Measurements from ENCODE around the gene NRAP.

Gene NRAP

DNA sequence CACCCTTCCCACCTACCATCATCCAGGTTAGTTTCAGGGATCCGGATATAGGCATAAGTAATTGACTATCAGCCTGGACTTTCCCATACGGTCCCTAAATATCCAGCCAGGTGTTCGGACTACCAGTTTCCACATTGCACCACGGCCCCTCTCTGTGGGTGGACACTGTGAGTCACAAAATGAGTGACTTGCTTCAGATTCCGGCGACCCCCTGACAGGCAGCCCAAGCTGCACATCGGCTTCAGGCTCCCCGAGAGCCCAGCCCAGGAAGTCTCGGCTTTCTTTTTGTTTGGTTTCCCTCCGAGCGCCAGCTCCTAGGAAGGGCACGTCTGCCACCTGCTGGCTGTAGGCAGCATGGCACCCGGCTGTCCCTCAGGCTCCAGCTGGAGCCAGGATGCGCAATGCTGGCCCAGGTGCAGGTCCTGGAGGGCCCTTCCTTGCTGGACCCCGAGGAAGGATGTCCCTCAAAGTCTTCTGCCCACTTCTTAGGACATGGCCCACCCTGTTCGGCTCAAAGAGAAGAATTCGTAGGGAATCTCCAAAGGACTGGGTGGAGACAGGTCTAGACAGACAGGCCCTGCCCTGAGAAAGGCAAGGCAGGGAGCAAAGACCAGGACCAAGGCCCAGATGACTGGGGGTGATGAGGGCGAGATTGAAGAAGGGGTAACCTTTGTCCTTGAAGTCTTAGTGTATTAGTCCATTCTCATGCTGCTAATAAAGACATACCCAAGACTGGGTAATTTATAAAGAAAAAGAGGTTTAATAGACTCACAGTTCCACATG is 100.3 kb downstream of the NRAP start:
- peak; percentile 32 to 48 for DNase-seq (ENCODE audit: low read depth in 1 of 2, low spot score in 1 of 2)

DNA sequence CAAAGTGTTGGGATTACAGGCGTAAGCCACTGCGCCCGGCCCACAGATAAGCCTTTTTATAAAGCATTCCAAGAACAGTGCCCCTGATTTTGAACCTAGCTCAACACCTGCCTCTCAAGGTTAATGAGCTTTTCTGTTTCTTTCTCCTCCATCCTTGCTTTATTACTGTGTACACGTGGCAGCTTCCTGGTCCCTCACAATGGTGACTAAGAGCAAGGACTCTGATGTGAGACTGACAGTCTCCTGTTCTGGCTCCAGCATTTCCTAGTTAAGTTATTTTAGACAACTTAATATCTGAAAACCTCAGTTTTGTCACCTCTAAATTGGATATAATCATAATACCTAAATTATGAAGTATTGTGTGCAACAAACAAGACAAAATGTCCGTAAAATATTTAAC is 101.1 kb downstream of the NRAP start:
- no peak for DNase-seq (ENCODE audit: low read depth in 1 of 2, low spot score in 1 of 2)

DNA sequence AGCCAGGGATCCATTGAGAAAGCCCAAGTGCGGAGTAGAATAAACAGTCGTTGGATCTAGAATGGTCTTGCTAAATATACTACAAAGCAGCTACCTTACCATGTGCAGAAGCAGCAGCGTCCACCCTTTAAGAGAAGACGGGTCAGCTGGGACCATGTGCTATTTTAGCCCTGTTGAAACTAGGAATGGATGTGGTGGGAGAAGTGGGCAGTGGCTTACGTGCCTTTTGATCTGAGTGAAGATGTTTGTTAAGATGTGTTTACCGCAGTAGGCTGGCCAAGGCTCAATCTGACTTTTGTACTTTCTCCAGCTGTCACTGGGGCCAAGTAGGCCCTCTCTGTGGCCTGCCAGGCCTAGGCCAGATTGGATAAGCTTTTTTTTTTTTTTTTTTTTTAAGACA is 101.8 kb downstream of the NRAP start:
- DNase-seq (ENCODE audit: low read depth in 1 of 2, low spot score in 1 of 2), result no peak

DNA sequence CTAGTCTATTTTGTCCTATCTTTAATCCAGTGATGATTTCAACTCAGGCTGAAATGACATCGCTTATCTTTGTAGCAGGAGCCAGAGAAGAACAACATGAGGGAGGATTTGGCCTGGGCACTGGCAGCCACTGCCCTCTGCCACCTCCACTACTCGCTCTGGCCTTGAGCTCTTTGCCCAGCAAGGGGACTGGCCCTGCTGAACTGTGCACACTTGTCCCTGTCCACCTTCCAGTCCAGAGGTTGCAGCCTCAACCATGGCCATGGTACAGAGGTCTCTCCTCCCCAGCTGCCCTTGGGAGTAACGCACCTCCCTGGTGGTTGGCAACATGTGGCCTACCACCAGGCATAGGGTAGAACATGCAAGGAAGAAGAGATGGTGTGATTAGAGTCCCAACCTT is 102.6 kb downstream of the NRAP start:
- DNase-seq (ENCODE audit: low read depth in 1 of 2, low spot score in 1 of 2), result no peak

DNA sequence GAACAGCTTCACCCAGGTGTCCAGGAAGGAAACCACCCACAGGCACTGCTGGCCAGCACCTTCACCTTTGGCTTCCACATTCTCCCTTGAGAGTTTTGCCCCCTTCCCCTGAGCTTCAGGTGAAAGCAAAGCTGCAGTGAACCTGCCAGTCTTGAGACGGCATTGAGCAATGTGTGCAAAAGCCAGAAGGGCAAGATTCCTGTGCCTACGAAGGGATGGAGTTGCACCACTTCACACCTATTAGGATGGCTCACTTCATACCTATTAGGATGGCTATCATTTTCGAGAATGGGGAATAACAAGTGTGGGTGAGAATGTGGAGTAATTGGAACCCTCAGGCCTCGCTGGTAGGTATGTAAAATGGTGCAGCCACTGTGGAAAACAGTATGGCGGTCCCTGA is 103.8 kb downstream of the NRAP start:
- no peak for DNase-seq (ENCODE audit: low read depth in 1 of 2, low spot score in 1 of 2)

DNA sequence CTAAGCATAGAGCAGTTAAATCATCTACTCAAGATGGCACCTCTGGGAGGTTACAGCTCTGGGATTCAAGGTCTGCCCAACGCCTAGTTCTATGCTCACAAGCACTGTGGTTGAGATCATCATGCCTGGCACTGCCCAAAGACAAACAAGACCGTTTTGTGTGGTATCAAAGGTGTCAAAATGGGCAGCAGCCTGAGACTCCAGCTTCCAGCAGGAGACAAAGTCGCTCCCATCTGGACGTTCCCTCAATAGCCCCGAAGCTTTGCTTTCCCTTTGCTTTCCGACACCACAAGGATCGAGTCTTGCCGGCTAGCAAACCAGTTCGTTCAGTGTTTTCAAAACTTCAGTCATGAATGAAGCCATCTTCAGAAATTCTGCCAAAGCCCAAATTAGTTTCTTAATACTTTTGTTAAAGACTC is 105.9 kb downstream of the NRAP start:
- DNase-seq (ENCODE audit: low read depth in 1 of 2, low spot score in 1 of 2), result no peak

DNA sequence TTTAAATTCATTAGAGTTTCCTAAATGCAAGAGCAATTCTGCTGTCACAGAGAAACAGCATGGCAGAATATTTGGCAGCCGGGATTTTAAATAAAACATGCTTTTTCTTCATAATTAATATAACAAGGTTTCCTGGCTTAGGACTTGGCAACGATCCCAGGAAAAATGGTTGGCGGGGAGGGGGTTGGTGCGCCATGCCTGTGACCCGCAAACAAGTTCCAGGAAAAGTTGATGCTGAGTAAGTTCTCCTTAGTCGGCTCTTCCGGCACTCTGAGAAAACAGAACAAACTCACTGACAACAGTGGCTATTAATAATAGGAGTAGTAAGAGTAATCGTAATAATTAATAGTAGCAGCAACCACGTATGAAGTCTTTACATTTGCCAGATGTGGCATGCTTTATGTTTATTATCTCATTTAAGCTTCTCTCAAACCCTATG is 106.4 kb downstream of the NRAP start:
- no peak for DNase-seq (ENCODE audit: low read depth in 1 of 2, low spot score in 1 of 2)

DNA sequence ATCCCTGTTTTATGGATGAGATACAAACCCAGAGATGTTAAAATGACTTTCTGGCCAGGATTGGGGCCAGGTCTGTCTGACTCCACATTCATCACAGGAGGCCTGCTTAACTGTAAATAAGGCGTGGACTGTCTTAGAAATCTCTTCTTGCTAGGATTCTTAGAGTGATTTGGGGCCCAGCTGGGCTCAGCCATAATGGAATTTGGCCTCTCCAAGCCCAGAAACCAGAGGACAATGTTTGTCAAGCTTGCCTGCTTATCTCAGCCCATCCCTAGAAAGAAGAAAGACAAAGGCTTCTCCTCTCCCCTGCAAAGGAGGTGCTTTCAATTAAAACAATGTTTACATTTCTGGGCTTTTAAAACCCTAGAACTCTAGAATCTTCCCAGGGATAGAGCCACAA is 108.1 kb downstream of the NRAP start:
- DNase-seq (ENCODE audit: low read depth in 1 of 2, low spot score in 1 of 2), result no peak

DNA sequence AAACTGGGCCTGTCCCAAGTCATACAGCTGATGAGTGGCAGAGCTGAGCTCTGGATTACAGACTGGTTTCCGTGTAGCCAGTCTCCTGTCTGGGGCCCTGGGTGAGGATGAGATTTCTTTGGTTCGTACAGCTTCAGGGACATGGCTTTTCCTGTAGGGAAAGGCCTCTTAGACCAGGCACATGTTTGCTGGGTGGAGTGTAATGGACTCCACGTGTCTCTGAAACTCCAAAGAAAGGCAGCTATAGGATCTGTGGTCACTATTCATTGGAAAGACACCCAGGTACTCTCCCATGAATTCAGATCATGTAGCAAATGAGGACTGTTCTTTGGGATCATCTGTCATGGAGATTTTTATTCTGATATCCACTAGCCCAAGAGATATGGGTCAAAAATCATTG is 108.6 kb downstream of the NRAP start:
- DNase-seq (ENCODE audit: low read depth in 1 of 2, low spot score in 1 of 2), result no peak

DNA sequence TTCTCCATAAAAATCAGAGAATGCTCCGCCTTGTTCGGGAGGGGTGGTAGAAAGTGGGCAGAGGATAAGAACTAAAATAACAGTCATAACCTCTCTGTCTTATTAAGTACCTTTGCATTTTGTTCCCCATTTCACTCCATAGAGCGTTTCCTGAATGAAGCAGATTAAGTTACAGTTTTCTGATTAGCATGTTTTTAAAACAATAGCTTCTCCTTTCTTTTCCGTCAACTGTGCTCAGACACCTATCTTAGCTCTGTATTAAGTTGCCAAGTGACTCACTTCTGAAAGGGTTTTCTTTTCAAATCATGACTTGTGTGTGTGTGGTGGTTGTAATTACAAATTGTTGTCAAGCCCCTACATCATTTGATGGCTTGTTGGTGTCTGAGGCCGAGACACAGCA is 109.6 kb downstream of the NRAP start:
- DNase-seq (ENCODE audit: low read depth in 1 of 2, low spot score in 1 of 2), result no peak

DNA sequence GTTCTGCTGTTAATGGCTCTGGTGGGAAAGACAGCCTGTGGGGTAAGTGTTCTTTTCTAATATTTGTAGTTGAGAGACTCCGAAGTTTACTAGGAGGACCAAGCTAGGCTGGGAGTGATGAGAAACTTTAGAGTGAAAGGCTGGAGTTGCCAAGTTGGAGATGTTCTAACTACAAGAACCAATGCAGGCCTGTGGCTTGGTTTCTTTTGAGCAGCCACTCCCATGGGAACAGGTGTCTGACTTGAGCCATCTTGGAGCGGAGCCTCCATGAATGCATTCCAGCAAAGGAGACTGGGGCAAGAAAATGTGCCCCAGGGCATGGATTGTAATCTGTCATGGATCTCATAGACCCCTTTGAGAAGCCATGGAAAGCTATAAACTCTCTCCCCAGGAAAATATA is 110.7 kb downstream of the NRAP start:
- no peak for DNase-seq (ENCODE audit: low read depth in 1 of 2, low spot score in 1 of 2)

DNA sequence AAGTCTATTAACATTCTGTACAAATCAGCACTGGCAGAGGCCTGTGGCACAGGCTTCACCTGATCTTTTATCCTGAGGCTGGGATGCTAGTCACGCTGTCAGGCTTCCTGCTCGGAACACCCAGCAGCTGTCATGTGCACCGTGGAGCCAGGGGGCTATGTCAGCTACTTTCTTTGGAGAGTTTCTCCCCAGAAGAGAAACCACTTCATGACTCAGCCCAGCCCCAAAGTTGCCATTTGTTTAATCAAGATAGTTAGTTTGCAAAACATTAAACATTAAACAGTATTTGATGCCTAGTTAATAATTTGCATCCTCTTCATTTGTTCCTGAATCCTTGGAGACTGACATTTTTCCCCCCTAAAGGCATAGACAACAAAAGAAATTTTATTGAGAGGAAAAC is 111.1 kb downstream of the NRAP start, which contains the start of gene HABP2:
Gene HABP2, plus strand, starts transcription at position 353 of the 400 bp plus-strand sequence. CDS start 69 bp downstream, outside the sequence.
- DNase-seq (ENCODE audit: low read depth in 1 of 2, low spot score in 1 of 2), result no peak

DNA sequence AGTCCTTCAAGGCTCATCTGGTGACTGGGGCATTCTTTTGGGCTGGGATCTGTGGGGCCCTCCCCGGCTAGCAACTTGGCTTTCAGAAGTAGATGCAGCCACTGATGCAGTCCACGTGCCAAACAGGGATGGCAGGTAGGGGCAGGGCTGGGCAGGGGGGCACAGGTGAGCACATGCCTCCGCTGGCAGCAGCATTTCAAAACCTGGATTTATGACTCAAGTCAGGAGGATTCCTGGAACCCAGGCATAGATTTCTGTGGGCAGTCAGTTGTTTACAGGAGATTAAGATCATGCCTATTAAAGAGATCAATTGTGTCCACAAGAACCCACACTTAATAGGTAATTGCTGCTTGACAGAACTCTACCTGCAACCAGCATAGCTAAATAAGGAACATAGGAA is 111.8 kb downstream of the NRAP start:
- no peak for DNase-seq (ENCODE audit: low read depth in 1 of 2, low spot score in 1 of 2)

DNA sequence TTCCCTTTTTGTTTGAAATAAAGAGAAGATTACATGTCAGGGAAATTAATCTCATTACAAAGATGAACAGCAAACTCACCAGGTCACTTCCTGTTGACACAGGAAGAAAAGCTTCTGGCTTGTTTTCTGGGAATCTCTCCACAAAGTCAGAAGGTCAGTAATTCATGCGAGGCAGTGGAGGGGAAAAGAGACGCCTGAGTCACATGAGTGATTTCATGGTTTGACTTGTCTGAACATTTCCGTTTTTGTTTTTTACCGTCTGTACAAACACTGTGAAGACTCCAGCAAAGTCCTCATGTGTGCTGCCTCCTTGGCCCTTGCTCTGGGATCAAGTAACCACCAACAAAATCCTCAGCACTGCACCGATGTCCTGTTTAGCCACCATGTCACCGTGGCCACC is 113.5 kb downstream of the NRAP start:
- no peak for DNase-seq (ENCODE audit: low read depth in 1 of 2, low spot score in 1 of 2)

DNA sequence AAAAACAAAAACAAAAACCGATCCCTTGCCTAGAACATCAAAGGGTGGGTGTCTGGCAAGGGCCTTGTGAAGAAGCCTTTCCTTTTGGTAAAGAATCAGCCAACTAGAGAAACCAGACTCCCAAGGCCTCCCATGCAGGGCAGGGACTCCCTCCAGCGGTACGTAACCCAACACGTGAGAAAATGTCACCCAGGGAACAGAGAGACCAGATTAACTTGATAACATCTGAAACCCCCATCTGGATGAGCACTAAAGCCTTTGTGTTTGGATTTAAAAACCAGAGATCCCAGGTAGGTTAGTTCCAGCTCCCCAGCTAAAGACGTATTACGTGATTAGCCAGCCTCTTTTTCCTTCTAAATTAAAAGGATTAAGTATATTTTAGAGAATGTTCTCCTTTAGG is 114.0 kb downstream of the NRAP start:
- no peak for DNase-seq (ENCODE audit: low read depth in 1 of 2, low spot score in 1 of 2)

DNA sequence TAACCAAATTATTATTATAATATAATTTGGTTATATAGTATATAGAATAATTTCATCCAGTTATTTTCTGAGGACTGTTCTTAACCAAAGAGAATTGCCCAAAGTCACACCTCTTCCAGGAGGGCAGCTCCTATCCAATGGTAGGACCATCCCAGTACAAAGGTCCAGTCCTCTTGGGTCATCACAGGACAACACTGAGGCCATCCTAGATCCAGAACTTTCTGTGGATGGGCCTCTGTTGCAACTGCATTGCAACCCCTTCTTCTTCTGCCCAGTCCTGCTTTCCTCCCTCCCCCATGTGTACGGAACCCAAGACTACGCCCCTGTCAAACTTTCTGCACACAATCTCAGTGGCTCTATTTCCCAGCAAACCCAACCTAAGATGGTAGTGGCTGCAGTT is 116.4 kb downstream of the NRAP start:
- DNase-seq (ENCODE audit: low read depth in 1 of 2, low spot score in 1 of 2), result no peak

DNA sequence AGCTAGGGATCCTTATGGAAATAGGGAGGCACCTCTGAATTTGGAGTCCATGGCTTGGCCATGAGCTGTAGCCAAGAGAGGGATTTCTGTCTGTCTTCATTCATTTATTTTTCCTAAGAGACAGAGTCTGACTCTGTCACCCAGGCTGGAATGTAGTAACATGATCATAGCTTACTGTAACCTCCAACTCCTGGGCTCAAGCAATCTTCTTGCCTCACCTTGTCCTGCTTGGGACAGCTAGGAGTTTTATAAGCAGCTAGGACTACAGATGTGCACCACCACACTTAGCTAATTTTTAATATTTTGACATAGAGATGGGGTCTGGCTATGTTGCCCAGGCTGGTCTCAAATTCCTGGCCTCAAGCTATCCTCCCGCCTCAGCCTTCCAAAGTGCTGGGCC is 119.4 kb downstream of the NRAP start:
- no peak for DNase-seq (ENCODE audit: low read depth in 1 of 2, low spot score in 1 of 2)

DNA sequence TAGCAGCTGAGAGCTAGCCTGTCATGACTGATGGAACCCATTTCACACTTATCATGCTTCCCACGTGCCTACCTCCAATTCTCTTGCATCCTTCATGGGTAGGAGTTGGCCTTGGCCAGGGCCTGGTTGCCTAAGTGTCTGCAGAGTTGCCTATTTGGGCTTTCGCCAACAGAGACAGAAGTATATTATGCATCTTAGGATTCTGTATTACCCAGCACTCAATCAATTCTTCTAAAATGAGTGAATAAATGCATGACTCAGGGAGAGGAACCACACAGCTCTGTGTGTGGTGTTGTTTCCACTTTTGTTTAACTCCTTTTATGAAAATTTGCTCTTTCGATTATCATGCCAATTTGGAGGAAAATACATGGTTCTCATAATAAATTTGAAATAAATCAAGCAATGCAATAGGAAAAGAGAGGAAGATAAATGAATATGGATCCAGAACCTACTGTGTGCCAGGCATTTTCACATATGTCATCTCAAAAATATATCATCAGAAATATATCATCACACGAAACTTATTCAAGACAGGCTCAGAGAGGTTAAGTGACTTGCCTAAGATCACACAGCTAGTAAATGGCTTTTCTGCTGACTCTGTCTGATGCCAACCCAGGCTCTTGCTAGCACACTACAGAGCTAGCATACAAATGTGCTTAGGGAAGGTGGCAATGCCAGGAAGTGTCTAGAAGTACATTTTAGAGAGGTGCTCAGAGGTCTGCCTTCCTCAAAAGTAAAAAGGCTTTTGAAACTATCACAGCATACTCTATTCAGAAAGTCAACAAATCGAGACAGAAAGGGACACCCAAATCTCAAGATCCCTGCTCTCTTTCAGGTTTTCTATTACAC is 120.5 kb downstream of the NRAP start:
- DNase-seq (ENCODE audit: low read depth in 1 of 2, low spot score in 1 of 2), result no peak

DNA sequence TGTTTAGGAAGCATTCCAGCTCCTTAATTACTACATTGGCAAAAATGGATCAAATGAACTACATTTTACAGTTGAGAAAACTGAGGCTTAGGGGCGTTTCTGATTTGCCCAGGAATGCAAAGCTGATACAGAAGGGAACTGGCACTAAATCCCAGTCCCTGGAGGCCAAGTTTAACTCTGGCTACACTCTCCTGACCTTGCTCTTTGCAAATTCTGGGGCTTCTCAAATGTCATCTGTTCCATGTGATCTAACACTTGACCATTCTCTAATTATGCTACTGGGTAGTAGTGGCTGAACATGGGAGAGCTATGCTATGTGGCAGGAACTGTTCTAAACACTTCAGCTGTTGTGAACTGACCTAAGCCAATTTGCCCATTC is 122.3 kb downstream of the NRAP start:
- DNase-seq (ENCODE audit: low read depth in 1 of 2, low spot score in 1 of 2), result no peak

DNA sequence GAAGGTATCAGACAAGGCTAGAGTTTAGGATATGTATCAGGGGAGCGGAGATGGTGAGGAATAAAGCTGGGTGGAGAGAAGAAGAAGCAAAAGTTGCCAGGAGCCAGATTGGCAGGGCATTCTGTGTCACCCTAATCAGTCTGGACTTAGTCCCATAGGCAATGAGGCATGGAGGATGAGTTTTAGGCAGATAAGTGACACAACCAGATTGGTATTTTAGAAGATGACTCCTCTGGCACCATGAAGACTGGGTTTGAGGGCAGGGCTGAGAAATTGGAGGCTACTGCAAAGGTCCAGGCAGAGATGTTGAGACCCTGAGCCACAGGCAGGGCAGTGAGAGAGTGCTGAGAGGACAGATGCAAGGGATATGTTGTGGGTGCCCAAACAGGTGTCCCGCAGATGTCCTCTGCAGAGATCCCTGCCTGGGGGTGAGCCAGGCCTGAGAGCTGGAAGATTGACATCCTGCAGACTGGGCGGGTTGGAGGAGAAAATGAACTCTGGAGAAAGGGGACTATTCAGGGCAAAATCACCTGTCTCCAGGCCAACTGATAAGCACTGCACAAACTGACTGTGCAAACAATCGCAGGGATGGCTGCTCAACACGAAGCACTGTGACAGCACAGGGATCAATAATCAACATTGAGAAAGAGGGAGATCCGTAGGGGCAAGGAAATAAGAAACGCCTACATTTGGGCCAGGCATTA is 122.8 kb downstream of the NRAP start:
- no peak for DNase-seq (ENCODE audit: low read depth in 1 of 2, low spot score in 1 of 2)

DNA sequence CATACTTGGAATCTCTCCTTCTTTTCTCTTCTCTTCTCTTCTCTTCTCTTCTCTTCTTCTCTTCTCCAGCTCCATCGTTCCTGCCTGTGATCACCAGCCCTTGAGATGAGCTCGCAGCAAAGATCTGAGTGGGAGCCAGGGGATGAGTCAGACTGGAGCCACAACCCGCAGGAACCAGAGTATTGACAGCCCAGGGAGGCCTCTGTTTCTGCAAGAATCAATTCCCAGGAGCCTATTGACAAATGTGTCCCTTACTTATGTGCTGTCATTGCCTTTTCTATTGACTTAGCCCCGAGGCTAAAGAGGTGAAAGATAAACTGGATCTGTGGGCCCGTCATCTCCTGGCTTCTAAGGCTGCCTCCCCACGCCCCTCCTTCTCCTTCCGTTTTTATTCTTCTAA is 124.1 kb downstream of the NRAP start:
- no peak for DNase-seq (ENCODE audit: low read depth in 1 of 2, low spot score in 1 of 2)
